ENCODE measurements around the gene RNU7-1. TPM values are rescaled to one million over a fixed set of nuclear protein-coding genes. Genes with fewer than 3 reads are reported as not detected.

Gene RNU7-1
- polyA plus RNA-seq, 1 experiment: not detected

GRCh38 chr12:6950401-6950801, 6.8 kb downstream of the RNU7-1 start:
- no peak for DNase-seq (ENCODE audit: low read depth)
- CTCF ChIA-PET: interaction anchor here (0.8 to 2.0 kb wide), 3 partner anchors 11 to 164 kb away, joined by 4 to 5 read pairs (median 4); no protein-coding TSS in a partner anchor
- POLR2A ChIA-PET: no interaction called here

GRCh38 chr12:6950811-6951540, 7.4 kb downstream of the RNU7-1 start, which contains the start of gene PTPN6:
TSS of gene PTPN6 (plus strand) at chr12:6951356. CDS start at chr12:6951513, 157 bp downstream.
- POLR2A ChIA-PET: no interaction called here
- H3K4me3 ChIP-seq (ENCODE audit: low read depth, low read length): no peak within 1 kb of the TSS
- no peak for DNase-seq (ENCODE audit: low read depth)
- CTCF ChIA-PET: interaction anchor here (0.6 to 2.0 kb wide), 3 partner anchors 11 to 15 kb away, joined by 4 to 5 read pairs (median 4); no protein-coding TSS in a partner anchor
- peaks cover 2% of the 10 kb centered on the region for H3K36me3 ChIP-seq (ENCODE audit: control insufficient read depth, insufficient read depth, low read length)
- H3K27me3 ChIP-seq (ENCODE audit: control insufficient read depth, insufficient read depth, low read length): no peaks in the 10 kb centered on the region
- no peak for TF ChIP-seq CTCF (IDR thresholded peaks at IDR 0.05; ENCODE audit: insufficient read depth, low read depth, low read length)

More at GRCh38 chr12:6950401-6950801, 6.8 kb downstream of the RNU7-1 start:
- Histone ChIP-seq H3K4me3 (ENCODE audit: low read depth, low read length) (no peak overlapping the region), H3K27me3 (ENCODE audit: control insufficient read depth, insufficient read depth, low read length) (no peaks in the 10 kb centered on the region), H3K36me3 (ENCODE audit: control insufficient read depth, insufficient read depth, low read length) (peaks cover 4% of the 10 kb centered on the region)
- TF ChIP-seq CTCF (IDR thresholded peaks at IDR 0.05; ENCODE audit: insufficient read depth, low read depth, low read length): 0 out of 2 replicates have a peak, but pooled peaks have one; percentile 26

- ChIA-PET CTCF (interaction anchor here (0.6 to 1.6 kb wide), 2 partner anchors 10 kb away, joined by 4 to 7 read pairs; no protein-coding TSS in a partner anchor), POLR2A (no interaction called here)
- Histone ChIP-seq H3K36me3 (ENCODE audit: control insufficient read depth, insufficient read depth, low read length) (peaks cover under 1% of the 10 kb centered on the region), H3K4me3 (ENCODE audit: low read depth, low read length) (no peak overlapping the region), H3K27me3 (ENCODE audit: control insufficient read depth, insufficient read depth, low read length) (no peaks in the 10 kb centered on the region)
- no peak for DNase-seq (ENCODE audit: low read depth)
- no peak for TF ChIP-seq CTCF (IDR thresholded peaks at IDR 0.05; ENCODE audit: insufficient read depth, low read depth, low read length)
These were observed 8.0 kb downstream of the RNU7-1 start for GRCh38 chr12:6951551-6952120.

GRCh38 chr12:6952121-6952862, 8.7 kb downstream of the RNU7-1 start:
- no peaks in the 10 kb centered on the region for H3K36me3 ChIP-seq (ENCODE audit: control insufficient read depth, insufficient read depth, low read length)
- no peak for TF ChIP-seq CTCF (IDR thresholded peaks at IDR 0.05; ENCODE audit: insufficient read depth, low read depth, low read length)
- CTCF ChIA-PET: interaction anchor here (1.0 to 1.6 kb wide), 3 partner anchors 9 to 80 kb away, joined by 3 to 7 read pairs (median 3); partner anchors contain the start of genes C12orf57 and RNU7-1
- no peak overlapping the region for H3K4me3 ChIP-seq (ENCODE audit: low read depth, low read length)
- DNase-seq (ENCODE audit: low read depth): no peak
- no peaks in the 10 kb centered on the region for H3K27me3 ChIP-seq (ENCODE audit: control insufficient read depth, insufficient read depth, low read length)
- POLR2A ChIA-PET: no interaction called here

Measured in BJ (cell line).